Right lobe of liver (tissue), 6 donors: ENCODE results near the gene IL23A. TPM values are rescaled to one million over a fixed set of nuclear protein-coding genes. Genes with fewer than 3 reads are reported as not detected.

Experiments used
- ATAC-seq, 4 donors: fragments of 200-7000 bp; cut with Tn5 transposase; one replicate each; pipeline ENCODE4 v1.9.1; 2020; ENCODE audit warnings: mild to moderate bottlenecking in 4 of 4, moderate library complexity in 4 of 4
- DNase-seq, 3 donors: peaks; one replicate each; pipeline ENCODE4 v3.0.0-alpha.2; 2020
- H3K27ac ChIP-seq, 3 donors: fragments of 200-600 bp; one replicate each; pipeline ENCODE4 v1.8.0; 2022
- H3K27me3 ChIP-seq, 2 donors: fragments of 200-600 bp; one replicate each; pipeline ENCODE4 v1.8.0; 2022
- H3K36me3 ChIP-seq, 4 donors: fragments of 200-600 bp; sonication (generic) in 1 of 4; one replicate each; pipeline versions ENCODE4 v1.5.1 to v1.8.0; 2017 to 2022; ENCODE audit warnings: control low read depth in 1 of 4
- H3K4me1 ChIP-seq, 4 donors: fragments of 200-600 bp; sonication (generic) in 1 of 4; one replicate each; pipeline versions ENCODE4 v1.5.1 to v1.8.0; 2017 to 2022; ENCODE audit warnings: control low read depth in 1 of 4
- H3K4me3 ChIP-seq, 3 donors: fragments of 200-600 bp; one replicate each; pipeline ENCODE4 v1.8.0; 2022
- H3K9me3 ChIP-seq, 4 donors: fragments of 200-600 bp; sonication (generic) in 1 of 4; one replicate each; pipeline versions ENCODE4 v1.5.1 to v1.8.0; 2017 to 2022; ENCODE audit warnings: control low read depth in 1 of 4
- CTCF ChIP-seq, 4 donors: fragments of 200-600 bp in 3 of 4; fragments of 450-650 bp in 1 of 4; IDR thresholded peaks; one replicate each; pipeline versions ENCODE4 v1.5.1 to v1.8.0; 2016 to 2022; ENCODE audit warnings: antibody characterized with exemption in 4 of 4, mild to moderate bottlenecking in 2 of 4
- POLR2A ChIP-seq: fragments of 450-650 bp; IDR thresholded peaks from one replicate; pipeline ENCODE4 v1.6.1; 2017; ENCODE audit warnings: antibody characterized with exemption, mild to moderate bottlenecking
- WGBS: methylation state at CpG from one replicate; pipeline ENCODE4 v1.1.6; 2018; ENCODE audit warnings: low coverage, low lambda C conversion rate; ENCODE audit not compliant: insufficient coverage; ENCODE audit errors: missing lambda C conversion rate; 5-methylcytosine and 5-hydroxymethylcytosine counted together
- intact Hi-C, 2 donors: fragments of 100-400 bp; cut with DNase I; formaldehyde crosslinking; loops; one replicate each; pipeline versions ENCODE4 v1.11.2 to v1.14.1; 2022
- total RNA-seq, 6 experiments: library from RNA; depleted of rRNA in 2 of 6; stranded (reverse); fragments of >200 nt in 2 of 6; fragmentation: NEBNext Ultra II Directional in 3 of 6; extraction: Animal tissue kit (Norgen Biotek cat#: 25700) in 3 of 6; gene quantifications; one replicate each; pipeline versions ENCODE4 v1.1.0 to v1.2.4, GENCODE V29; 2016 to 2023
- donor health status: DM: no; HTN: yes; CAD: no.
- donor health status: DM: no; HTN: no; CAD: no.
- donor health status: DM: no; HTN: no; CAD: no.
- donor health status: DM: no; HTN: yes; CAD: no.
- donor health status: DM: no; HTN: yes; CAD: no.

Gene IL23A
- total RNA-seq, 6 experiments from 2014 or later: not detected

- Histone ChIP-seq H3K27me3 (no peaks in the 10 kb centered on the region), H3K9me3 (no peaks in the 10 kb centered on the region), H3K4me1 (peaks cover 0 to 50% (median 20%) of the 10 kb centered on the region in 4 donors), H3K4me3 (no peak overlapping the region), H3K27ac (peak overlapping the region in 1 of 3 donors; percentile 54), H3K36me3 (peaks cover 0 to 14% (median 6%) of the 10 kb centered on the region in 4 donors)
- 86% methylated on average over 1 of the region's 3 CpGs for WGBS
- ATAC-seq (no peak), DNase-seq (no peak)
- intact Hi-C loops: no loop called here
- TF ChIP-seq POLR2A: no peak
- TF ChIP-seq CTCF (IDR thresholded peaks at IDR 0.05): no peak
Measured at GRCh38 chr12:56304276-56304675, 34.4 kb upstream of the IL23A start.

GRCh38 chr12:56304872-56305590 is 33.7 kb upstream of the IL23A start:
- Histone ChIP-seq H3K27ac (peak overlapping the region in 1 of 3 donors; percentile 54), H3K4me1 (peaks cover 0 to 49% (median 18%) of the 10 kb centered on the region in 4 donors), H3K27me3 (no peaks in the 10 kb centered on the region), H3K36me3 (peaks cover 0 to 16% (median 7%) of the 10 kb centered on the region in 4 donors), H3K4me3 (no peak overlapping the region), H3K9me3 (no peaks in the 10 kb centered on the region)
- WGBS: 71% methylated on average over 8 of the region's 8 CpGs
- DNase-seq: peak in 1 of 3 donors; percentile 67
- TF ChIP-seq CTCF (IDR thresholded peaks at IDR 0.05): no peak
- TF ChIP-seq POLR2A: no peak
- intact Hi-C loops: no loop called here
- ATAC-seq: no peak

- peaks cover 0 to 27% (median 10%) of the 10 kb centered on the region in 4 donors for H3K36me3 ChIP-seq
Measured at GRCh38 chr12:56307221-56307965, 31.3 kb upstream of the IL23A start.

GRCh38 chr12:56308714-56309113 is 30.0 kb upstream of the IL23A start:
- ATAC-seq (no peak), DNase-seq (no peak)
- H3K27ac ChIP-seq: no peak overlapping the region
- H3K27me3 ChIP-seq: no peaks in the 10 kb centered on the region
- intact Hi-C loops: no loop called here
- H3K36me3 ChIP-seq: peaks cover 0 to 35% (median 17%) of the 10 kb centered on the region in 4 donors
- no peak overlapping the region for H3K4me3 ChIP-seq
- 95% methylated on average over 3 of the region's 3 CpGs for WGBS
- no peaks in the 10 kb centered on the region for H3K9me3 ChIP-seq
- TF ChIP-seq POLR2A (no peak), CTCF (IDR thresholded peaks at IDR 0.05) (no peak)
- H3K4me1 ChIP-seq: peaks cover 0 to 18% (median 5%) of the 10 kb centered on the region in 4 donors

More at GRCh38 chr12:56307221-56307965, 31.3 kb upstream of the IL23A start:
- Histone ChIP-seq H3K27ac (no peak overlapping the region), H3K4me3 (no peak overlapping the region), H3K27me3 (no peaks in the 10 kb centered on the region), H3K9me3 (no peaks in the 10 kb centered on the region), H3K4me1 (peaks cover 0 to 30% (median 11%) of the 10 kb centered on the region in 4 donors)
- DNase-seq: no peak
- TF ChIP-seq POLR2A (no peak), CTCF (IDR thresholded peaks at IDR 0.05) (no peak)
- intact Hi-C loops: no loop called here
- WGBS: 85% methylated on average over 5 of the region's 7 CpGs
- no peak for ATAC-seq
